Stimulated activated CD8-positive, alpha-beta memory T cell treated with anti-CD3 and anti-CD28 coated beads, Interleukin-4, amount 100 ng/mL, for 1 hour (primary cell): Measurements from ENCODE around the gene C19orf85.
A peak's percentile ranks its signal among the peaks of the same experiment; 100 is the strongest.

Experiments used
- DNase-seq, 2 donors: peaks; one replicate each; pipeline ENCODE4 v3.0.0-alpha.2; 2020; ENCODE audit warnings: low read depth in 2 of 2, low spot score in 1 of 2

The C19orf85 gene

GRCh38 chr19:55478364-55478763 lies 13.8 kb upstream of the C19orf85 start:
- no peak for DNase-seq

- DNase-seq: no peak
Observed at GRCh38 chr19:55477905-55478304, 13.4 kb upstream of the C19orf85 start.

DNA sequence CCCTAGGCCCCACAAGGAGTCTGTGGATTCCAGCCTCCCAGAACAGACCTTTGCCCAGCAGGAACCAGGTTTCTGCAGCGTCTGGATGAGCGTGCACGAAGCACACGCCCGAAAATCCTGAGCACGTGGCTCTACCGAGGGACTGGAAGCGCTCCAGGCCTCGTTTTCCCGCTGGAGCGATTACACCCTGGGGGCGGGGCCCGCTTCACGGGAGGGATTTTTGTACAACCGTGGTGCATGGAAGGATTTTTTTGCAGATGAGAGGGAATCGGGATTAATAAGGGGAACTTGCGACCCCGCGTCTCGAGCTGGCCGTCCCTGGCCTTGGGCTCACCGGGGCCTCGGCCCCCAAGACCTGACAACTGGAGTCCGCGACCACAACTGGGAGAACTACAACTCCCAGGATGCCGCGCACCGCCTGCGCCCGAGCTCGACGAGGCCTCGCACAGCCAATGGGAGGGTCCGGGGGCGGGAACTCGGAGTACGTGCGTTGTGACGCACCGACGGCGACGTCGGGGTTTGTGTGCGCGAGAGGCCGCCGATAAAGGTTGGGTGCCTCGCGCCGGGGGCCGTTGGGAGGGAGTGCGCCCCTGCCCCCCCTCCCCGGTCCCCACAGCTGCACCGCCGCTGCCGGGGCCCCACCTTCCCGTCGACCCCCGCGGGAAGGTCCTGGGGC lies 11.7 kb upstream of the C19orf85 start, which contains the start of gene ZNF628:
Gene ZNF628, plus strand, starts transcription at position 518 of the 676 bp plus-strand sequence. CDS start 3,294 bp downstream, outside the sequence.
- peak; percentile 95 to 97 for DNase-seq

DNA sequence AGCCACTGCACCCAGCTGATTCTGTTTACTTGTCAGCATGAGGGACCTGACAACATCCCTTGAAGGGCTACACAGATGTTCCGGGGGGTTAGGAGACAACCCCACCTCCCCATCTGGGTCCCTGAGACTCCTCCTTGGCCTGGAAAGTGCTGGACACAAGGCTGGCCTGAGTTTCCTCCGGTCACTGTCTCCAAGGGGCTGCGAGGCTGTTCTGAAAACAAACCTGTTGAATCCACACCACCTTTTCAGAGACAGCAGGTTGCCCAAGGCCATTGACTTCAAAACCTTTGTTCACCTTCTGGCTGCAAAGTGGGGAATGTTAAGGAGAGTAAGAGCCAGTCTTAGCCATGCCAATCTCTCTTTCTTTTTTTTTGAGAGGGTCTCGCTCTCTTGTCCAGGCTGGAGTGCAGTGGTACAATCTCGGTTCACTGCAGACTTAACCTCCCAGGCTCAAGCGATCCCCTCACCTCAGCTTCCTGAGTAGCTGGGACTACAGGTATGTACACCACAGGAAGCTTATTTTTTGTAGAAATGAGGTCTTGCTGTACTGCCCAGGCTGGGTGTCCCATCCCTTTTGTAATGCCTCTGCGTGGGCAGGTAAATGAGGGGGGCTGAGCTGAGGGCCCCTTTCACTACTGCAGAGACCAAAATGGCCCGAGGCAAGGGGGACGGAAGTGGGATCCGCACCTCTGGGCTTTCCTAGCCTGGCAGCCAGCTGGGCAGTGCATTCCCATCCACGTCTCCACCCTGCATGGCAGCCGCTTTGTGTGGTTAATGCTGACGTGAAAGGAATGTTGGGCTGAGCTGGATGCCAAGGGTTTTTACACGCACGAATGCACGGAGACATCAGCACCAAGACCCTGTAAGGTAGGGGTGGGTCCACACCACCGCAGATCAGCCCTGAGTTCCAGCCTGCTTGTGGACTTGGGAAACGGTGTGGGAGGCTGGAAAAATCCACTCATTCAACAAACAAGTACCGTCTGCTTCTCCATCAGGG lies 10.0 kb upstream of the C19orf85 start:
- DNase-seq: no peak

GRCh38 chr19:55473225-55474012 lies 8.9 kb upstream of the C19orf85 start:
- DNase-seq: no peak

- no peak for DNase-seq
Observed at GRCh38 chr19:55472463-55472862, 7.9 kb upstream of the C19orf85 start.

DNA sequence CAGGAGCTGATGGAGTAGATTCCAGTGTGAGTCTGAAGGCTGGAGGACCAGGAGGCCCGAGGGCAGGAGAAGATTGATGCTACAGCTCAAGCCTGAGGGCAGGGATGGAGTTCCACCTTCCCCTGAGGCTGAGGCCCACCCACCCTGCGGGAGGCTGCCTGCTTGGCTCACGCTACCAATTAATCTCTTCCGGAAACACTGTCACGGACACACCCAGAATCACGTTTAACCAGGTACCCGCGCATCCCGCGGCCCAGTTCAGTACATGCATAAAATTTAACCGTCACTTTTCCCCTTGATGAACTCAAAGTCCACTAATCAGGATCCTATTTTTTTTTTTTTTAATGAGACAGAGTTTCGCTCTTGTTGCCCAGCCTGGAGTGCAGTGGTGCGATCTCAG lies 6.7 kb upstream of the C19orf85 start:
- DNase-seq: no peak

GRCh38 chr19:55468054-55468393 lies 3.5 kb upstream of the C19orf85 start:
- no peak for DNase-seq

- DNase-seq: peak in 1 of 2 donors; percentile 50
Observed at GRCh38 chr19:55467236-55468053, 2.9 kb upstream of the C19orf85 start.

DNA sequence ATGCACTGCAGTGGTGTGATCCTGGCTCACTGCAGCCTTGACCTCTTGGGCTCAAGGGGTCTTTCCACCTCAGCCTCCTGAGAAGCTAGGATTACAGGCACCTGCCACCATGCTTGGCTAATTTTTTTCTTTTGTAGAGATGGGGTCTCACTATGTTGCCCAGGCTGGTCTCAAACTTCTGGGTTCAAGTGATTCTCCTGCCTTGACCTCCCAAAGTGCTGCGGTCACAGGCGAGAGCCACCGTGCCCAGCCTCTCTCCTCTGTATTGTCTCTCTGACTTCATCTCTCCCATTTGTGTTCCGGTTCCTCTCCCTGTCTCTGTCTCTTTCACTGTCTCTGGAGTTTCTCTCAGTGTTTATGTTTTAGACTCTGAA lies 1.7 kb upstream of the C19orf85 start:
- no peak for DNase-seq

- no peak for DNase-seq
Observed at GRCh38 chr19:55465460-55466240, 1.1 kb upstream of the C19orf85 start.

DNA sequence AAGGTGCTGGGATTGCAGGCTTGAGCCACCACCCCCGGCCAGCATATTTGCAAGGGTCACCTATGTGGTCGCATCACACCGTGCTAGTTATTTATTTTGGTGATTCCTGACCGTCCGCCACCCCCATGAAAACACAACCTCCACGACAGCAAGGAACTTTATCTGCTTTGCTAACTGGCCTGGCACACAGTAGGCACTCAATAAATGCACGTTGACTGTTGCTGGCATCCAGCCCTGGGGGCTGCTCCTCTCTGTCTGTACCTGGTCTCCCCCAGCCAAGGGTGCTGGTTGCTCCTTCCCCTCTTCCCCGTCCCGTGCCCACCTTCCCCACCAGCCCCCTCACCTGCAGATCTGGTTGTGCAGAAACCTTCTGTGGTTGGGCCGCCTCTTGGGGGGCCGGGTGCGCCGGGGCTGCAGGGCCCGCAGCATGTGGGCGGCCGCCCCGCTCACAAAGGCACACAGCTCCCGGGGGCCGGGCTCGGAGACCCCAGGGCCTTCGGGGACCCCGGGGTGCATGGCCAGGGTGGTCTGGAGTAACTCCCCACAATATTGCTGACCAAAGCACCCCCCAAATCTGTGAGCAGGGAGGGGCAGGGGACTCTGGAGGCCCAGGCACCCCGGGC lies 401 bp downstream of the C19orf85 start:
- no peak for DNase-seq

GRCh38 chr19:55463583-55464031 lies 944 bp downstream of the C19orf85 start:
- DNase-seq: no peak

DNA sequence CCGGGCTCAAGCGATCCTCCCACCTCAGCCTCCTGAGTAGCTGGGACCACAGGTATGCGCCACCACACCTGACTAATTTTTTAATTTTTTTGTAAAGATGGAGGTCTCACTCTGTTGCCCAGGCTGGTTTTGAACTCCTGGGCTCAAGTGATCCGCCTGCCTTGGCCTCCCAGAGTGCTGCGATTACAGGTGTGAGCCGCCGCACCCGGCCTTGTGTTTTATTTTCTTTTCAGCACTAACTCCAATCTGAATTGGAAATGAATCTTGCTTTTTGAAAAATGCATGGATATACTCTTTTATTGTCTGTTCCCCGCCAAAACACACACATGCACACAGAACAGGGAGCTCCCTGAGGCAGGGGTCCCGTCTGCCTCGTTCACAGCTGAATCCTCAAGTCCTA lies 1.8 kb downstream of the C19orf85 start:
- no peak for DNase-seq

DNA sequence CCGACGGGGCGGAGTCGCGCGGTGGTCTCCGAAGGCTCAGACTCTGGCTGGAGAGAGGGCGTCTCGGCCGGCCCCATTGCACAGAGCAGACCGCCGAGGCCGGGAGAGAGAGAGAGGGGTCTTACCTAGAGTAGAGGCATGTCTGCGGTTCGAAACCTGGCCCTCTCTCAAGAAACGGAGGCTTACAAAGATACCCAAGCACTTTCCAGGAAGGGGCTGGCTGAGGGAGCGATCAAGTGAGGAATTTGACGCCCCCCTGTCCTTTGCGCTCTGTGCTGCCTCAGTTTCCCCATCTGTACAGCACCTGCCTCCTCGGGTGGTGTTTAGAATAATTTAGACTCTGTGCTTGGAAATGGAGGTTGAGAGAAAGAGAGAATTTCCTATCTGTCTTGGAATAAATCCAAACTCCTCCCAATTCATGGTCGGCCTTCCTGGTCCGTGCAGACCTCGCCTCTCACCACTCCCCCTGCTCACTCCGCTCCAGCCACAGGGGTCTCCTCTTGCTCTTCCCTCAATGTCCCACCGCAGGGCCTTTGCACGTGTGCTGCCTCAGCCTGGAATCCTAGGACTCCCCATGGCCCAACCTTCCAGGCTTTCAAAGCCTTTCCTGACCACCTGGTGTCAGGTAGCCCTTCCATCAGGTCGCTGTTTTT lies 2.5 kb downstream of the C19orf85 start:
- no peak for DNase-seq

DNA sequence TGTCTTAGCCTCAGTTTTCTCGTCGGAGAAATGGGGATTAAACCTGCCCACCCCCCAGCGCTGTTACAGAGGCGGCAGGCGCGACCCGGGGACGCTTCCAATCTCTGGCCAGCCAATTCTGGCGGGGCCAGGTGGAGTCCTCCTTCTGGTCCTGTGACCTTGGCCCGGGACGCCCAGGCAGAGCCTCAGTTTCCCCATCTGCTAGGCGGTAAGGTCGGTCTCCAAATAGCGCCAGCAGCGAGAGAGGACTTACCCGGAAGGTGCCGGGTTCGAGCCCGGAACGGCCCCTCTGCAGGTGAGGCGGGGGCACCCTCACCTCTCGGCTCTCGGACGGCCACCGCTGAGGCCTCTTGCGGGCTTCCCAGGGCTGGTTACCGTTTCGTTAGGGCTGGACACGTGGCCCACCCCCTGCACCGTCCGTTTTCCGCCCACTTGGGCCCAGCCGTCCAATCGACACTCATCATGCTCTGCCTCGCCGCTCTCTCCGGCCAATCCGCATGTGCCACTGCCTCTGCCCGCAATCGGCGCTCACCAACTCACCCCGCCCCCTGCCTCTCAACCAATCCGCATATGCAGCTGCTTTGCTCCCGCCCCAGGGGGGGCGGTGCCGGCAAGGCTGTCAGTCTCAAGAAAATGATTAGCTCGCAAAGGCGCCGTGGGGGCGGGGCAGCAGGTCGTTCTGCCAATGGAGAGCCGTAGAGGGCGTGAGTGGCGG lies 3.1 kb downstream of the C19orf85 start, which contains the start of gene ISOC2:
Gene ISOC2, minus strand, starts transcription at position 384 of the 715 bp plus-strand sequence. CDS start 5,156 bp downstream, outside the sequence.
- DNase-seq: peak; percentile 99 to 100

- DNase-seq: no peak
Observed at GRCh38 chr19:55460670-55461258, 3.8 kb downstream of the C19orf85 start.
